HFFc6 (cell line): ENCODE data around the gene LAMC2. TPM values are rescaled to one million over a fixed set of nuclear protein-coding genes. Genes with fewer than 3 reads are reported as not detected.

ENCODE experiments used
- DNase-seq: peaks from one replicate; pipeline ENCODE4 v3.0.0-alpha.2; 2018
- H3K27ac Mint-ChIP-seq: 2 replicates; pipeline ENCODE4 v1.8.0; 2020; ENCODE audit warnings: mild to moderate bottlenecking, mixed read lengths
- H3K27me3 Mint-ChIP-seq: 2 replicates; pipeline ENCODE4 v1.8.0; 2021; ENCODE audit warnings: mild to moderate bottlenecking, moderate library complexity, mixed read lengths; ENCODE audit not compliant: insufficient read depth
- H3K36me3 Mint-ChIP-seq: 2 replicates; pipeline ENCODE4 v1.8.0; 2021; ENCODE audit warnings: low read depth, mixed read lengths
- H3K4me1 Mint-ChIP-seq: 2 replicates; pipeline ENCODE4 v1.8.0; 2020; ENCODE audit warnings: low read depth, mixed read lengths
- H3K4me3 Mint-ChIP-seq: 2 replicates; pipeline ENCODE4 v1.8.0; 2020; ENCODE audit warnings: mild to moderate bottlenecking, moderate library complexity, mixed read lengths
- H3K9me3 Mint-ChIP-seq: 2 replicates; pipeline ENCODE4 v1.8.0; 2020; ENCODE audit warnings: mild to moderate bottlenecking, mixed read lengths
- total RNA-seq, 6 experiments: library from RNA; stranded (reverse); fragmentation: NEBNext Ultra II Directional; extraction: Animal tissue kit (Norgen Biotek cat#: 25700); gene quantifications; 2 replicates in 1 of 6; 3 replicates in 5 of 6; pipeline ENCODE4 v1.2.3, GENCODE V29; 2021
- TF ChIP-seq, protein P1 (sequence below): fragments of 200-600 bp; sonication (generic); IDR thresholded peaks from 2 replicates; pipeline ENCODE4 v1.5.0; 2021; ENCODE audit warnings: antibody characterized with exemption, mild to moderate bottlenecking

The LAMC2 gene
- total RNA-seq, 6 experiments from 2014 or later = 1.5 to 2.3 (median 1.7) TPM

DNA sequence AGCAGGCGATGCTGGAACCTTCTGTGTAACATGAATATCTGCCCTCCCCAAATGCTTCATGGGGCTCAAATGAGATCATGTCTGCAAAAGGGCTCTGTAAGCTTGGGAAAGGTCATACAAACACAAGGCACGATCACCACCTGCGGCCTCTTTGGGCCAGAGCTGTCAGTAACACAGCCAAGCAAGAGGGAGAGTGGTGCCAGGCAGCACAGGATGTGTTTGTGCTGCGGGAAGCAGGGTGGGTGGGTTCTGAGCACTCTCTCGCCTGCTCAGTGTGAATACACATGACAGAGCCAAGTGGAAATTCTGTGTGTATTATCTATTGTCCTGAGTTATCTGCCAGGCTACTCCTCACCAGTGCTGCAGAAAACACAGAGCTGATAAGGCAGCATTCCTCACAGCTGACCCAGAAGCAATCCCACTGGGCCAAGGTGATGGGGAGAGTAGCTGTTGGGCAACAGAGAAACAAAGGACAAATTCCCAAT, 101.2 kb downstream of the LAMC2 start:
- H3K27me3 Mint-ChIP-seq = 0 out of 2 replicates have a peak, but pooled peaks cover 1% of the 10 kb centered on the region
- no peaks in the 10 kb centered on the region for H3K9me3 Mint-ChIP-seq
- DNase-seq = no peak
- H3K4me1 Mint-ChIP-seq = peaks cover 51% of the 10 kb centered on the region
- no peak overlapping the region for H3K27ac Mint-ChIP-seq
- no peaks in the 10 kb centered on the region; the same call in 1 of the 2 replicates for H3K36me3 Mint-ChIP-seq
- no peak overlapping the region for H3K4me3 Mint-ChIP-seq
- TF ChIP-seq, protein P1, sequence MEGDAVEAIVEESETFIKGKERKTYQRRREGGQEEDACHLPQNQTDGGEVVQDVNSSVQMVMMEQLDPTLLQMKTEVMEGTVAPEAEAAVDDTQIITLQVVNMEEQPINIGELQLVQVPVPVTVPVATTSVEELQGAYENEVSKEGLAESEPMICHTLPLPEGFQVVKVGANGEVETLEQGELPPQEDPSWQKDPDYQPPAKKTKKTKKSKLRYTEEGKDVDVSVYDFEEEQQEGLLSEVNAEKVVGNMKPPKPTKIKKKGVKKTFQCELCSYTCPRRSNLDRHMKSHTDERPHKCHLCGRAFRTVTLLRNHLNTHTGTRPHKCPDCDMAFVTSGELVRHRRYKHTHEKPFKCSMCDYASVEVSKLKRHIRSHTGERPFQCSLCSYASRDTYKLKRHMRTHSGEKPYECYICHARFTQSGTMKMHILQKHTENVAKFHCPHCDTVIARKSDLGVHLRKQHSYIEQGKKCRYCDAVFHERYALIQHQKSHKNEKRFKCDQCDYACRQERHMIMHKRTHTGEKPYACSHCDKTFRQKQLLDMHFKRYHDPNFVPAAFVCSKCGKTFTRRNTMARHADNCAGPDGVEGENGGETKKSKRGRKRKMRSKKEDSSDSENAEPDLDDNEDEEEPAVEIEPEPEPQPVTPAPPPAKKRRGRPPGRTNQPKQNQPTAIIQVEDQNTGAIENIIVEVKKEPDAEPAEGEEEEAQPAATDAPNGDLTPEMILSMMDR = no peak

DNA sequence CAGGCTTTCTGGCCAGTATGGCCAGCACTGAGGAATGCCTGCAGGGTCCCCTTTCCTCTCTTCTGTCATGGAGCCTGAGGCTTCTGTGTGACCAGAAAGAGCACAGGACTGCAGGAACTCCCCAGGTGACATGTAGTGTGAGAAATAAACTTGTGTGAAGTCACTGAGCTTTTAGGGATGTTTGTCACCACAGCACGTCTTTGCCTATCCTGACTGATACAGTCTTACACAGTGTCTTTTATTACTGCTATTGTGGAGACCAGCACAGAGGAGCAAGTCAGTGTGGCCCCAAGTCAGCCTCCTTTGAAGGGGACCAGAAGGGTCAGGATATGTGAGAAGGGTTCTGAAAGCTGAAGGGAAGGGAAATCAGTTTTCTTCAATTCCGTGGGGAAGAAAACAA, 102.5 kb downstream of the LAMC2 start:
- no peaks in the 10 kb centered on the region; the same call in 1 of the 2 replicates for H3K36me3 Mint-ChIP-seq
- H3K4me1 Mint-ChIP-seq = peaks cover 46% of the 10 kb centered on the region
- H3K27ac Mint-ChIP-seq = no peak overlapping the region
- 0 out of 2 replicates have a peak, but pooled peaks cover 1% of the 10 kb centered on the region for H3K27me3 Mint-ChIP-seq
- no peak for DNase-seq
- no peak overlapping the region for H3K4me3 Mint-ChIP-seq
- no peaks in the 10 kb centered on the region for H3K9me3 Mint-ChIP-seq
- TF ChIP-seq, protein P1 = no peak

DNA sequence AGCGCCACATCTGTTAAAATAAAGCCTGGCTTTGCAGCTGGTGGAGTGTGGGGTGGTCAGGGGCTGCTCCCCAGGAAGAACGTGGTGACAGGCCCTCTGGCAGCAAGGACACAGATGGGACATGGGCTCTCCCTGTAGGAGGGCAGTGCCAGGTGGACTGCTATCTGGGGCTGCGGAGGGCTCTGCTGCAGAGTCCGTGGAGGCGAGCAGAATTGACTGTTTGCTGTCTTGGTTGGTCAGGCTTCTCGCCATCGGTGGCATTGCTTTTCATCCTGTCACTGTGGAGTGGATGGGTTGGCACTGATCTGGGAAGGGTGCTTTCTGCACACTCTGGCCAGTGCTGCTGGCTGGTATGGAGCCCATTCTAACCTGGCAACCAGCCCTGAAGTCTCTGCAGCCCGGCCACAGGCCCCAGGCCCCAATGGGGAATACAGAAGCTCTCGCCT, 103.0 kb downstream of the LAMC2 start:
- no peak overlapping the region for H3K27ac Mint-ChIP-seq
- no peak overlapping the region for H3K4me3 Mint-ChIP-seq

DNA sequence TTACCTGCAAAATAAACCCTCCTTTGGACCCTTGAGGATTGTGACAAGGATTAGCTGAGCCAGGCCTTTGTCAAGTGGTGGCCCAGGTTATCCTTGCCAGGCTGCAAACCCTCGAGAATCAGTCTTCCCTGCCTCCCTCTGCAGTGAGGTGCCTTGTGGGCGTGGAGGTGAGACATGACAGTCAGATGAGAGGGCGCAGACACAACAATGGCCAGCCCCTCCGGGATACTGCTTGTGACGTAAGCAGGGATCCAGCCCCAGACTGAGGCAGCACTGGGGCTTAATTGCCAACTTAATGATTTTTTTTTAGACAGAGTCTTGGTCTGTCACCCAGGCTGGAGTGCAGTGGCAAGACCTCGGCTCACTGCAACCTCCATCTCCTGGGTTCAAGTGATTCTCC, 104.6 kb downstream of the LAMC2 start:
- Mint-ChIP-seq H3K4me3 (no peak overlapping the region), H3K27ac (no peak overlapping the region), H3K36me3 (no peaks in the 10 kb centered on the region; the same call in 1 of the 2 replicates), H3K9me3 (no peaks in the 10 kb centered on the region), H3K4me1 (peaks cover 38% of the 10 kb centered on the region), H3K27me3 (0 out of 2 replicates have a peak, but pooled peaks cover 1% of the 10 kb centered on the region)
- TF ChIP-seq, protein P1 = no peak
- no peak for DNase-seq

More for the DNA sequence above, 103.0 kb downstream of the LAMC2 start:
- TF ChIP-seq, protein P1 = no peak
- no peaks in the 10 kb centered on the region; the same call in 1 of the 2 replicates for H3K36me3 Mint-ChIP-seq
- 0 out of 2 replicates have a peak, but pooled peaks cover 1% of the 10 kb centered on the region for H3K27me3 Mint-ChIP-seq
- peaks cover 46% of the 10 kb centered on the region for H3K4me1 Mint-ChIP-seq
- no peaks in the 10 kb centered on the region for H3K9me3 Mint-ChIP-seq
- no peak for DNase-seq

DNA sequence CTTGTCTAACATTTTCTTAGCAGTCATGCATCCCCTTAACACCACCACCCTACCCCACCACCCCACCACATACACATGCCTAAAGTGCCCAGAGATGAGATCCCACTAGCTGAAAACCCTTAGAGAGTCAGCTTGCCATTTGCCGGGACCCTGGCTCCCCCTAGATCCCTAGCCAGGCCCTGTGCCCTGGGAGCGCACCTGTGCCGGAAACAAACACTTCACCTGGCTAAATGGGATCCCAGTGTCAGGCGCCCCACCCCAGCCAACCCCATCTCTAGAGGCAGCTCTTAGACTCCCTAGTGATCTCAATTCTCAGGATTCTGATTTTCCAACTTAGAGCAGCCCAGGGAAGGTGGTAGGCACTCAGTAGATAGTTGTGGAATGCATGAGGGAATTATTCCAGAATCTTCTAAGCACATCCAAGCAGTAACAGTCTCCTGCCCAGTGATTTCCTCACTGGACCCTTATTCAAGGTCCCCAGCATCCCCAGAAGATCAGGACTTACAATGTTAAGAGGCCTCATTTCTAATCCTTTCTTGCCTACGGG, 105.2 kb downstream of the LAMC2 start:
- TF ChIP-seq, protein P1 = no peak
- DNase-seq = no peak
- Mint-ChIP-seq H3K9me3 (no peaks in the 10 kb centered on the region), H3K4me3 (no peak overlapping the region), H3K27ac (peak overlapping the region; percentile 77), H3K36me3 (no peaks in the 10 kb centered on the region; the same call in 1 of the 2 replicates), H3K27me3 (0 out of 2 replicates have a peak, but pooled peaks cover 1% of the 10 kb centered on the region), H3K4me1 (peaks cover 33% of the 10 kb centered on the region)
